GM04503 (cell line): ENCODE data around the gene ETV4.
"Not testable (repeated sequence)": the region's sequence is repeated elsewhere in the genome, so short reads cannot be mapped to it uniquely, and the experiment has no call there.

Experiments
- DNase-seq: peaks from one replicate; pipeline ENCODE4 v3.0.0-alpha.2; 2012; ENCODE audit warnings: low read depth

The ETV4 gene

DNA sequence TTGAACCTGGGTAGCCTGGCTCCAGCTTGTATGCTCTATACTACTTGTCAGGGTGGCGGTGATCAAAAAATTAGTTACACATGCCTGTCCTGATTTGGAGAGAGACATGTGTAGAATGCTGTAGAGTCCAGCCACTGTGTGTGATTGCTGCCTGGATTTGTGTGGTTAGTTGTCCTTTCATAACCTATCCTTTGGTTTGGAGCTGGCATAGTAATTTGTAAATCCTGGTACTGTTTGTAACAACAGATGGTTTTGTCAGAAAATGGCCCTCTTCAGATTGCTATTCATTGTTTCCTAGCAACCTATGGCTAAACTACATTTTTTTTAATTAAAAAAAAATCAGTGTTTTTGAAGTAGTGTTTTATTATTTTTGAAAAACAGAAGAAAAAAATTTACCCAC is 30.5 kb downstream of the ETV4 start:
- DNase-seq, result peak; percentile 18

DNA sequence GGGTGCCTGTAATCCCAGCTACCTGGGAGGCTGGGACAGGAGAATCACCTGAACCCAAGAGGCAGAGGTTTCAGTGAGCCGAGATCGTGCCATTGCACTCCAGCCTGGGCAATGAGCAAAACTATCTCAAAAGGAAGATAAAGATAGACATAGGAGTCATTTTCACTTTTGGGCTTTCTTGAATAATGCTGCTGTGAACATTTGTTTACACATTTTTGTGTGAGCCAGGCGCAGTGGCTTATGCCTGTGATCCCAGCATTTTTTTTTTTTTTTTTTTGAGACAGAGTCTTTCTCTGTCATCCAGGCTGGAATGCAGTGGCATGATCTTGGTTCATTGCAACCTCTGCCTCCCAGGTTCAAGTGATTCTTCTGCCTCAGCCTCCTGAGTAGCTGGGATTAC is 34.9 kb downstream of the ETV4 start:
- DNase-seq, result not testable (repeated sequence)

- not testable (repeated sequence) for DNase-seq
Measured at GRCh38 chr17:43509440-43509839, 36.7 kb downstream of the ETV4 start.

DNA sequence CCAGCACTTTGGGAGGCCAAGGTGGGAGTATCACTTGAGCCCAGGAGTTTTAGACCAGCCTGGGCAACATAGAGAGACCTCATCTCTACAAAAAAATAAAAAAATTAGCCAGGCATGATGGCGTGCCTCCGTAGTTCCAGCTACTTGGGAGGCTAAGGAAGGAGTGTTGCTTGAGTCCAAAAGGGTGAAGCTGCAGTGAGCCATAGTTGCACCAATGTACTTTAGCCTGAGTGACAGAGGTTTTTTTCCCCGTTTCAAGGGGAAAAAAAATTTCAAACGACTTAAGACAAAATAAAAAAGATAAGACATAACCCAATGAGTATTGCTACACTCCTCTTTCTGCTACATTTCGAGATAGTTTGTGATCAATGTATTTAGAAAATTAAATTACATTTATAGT is 55.5 kb downstream of the ETV4 start:
- no peak for DNase-seq

- DNase-seq, result peak; percentile 96
Measured at GRCh38 chr17:43483674-43484551, 62.2 kb downstream of the ETV4 start, which contains the start of gene DHX8. DHX8 (plus strand) TSS chr17:43483975; CDS start chr17:43484038, 63 bp downstream.

DNA sequence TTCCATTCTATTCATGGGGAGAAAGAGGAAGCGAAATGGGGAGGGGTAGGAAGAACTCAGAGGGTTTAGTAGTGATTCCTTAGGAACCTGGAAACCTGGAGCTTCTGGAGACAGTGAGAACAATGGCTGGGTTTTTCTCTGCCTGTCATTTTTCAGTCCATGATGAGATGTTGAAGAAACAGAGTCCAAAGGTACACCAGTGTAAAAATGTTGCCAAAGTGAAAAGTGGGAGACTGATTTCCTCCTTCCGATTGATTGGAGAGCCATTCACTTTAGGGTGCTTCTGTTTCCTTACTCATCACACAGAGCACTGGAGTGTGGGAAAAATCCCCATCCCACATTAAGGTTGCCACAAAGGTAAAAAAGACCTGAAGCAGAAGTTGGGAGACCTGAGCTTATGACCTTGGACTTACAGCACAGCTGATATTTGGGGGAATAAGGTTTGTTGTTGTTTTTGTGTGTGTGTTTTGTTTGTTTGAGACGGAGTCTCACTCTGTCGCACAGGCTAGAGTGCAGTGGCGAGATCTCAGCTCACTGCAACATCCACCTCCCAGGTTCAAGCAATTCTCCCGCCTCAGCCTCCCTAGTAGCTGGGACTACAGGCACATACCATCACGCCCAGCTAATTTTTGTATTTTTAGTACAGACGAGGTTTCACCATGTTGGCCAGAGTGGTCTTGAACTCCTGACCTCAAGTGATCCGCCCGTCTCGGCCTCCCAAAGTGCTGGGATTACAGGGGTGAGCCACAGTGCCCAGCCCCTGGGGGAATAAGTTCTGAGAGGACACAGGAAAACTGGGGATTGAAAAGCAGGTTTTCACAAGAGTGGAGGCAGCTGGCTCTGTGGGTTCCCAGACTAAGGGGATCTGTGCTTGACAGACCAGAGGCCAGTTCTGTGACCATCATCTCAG is 63.8 kb downstream of the ETV4 start:
- no peak for DNase-seq

- no peak for DNase-seq
Measured at GRCh38 chr17:43479948-43480347, 66.2 kb downstream of the ETV4 start.
